PC-9 (cell line): ENCODE data around the gene CCDC81. TPM values are rescaled to one million over a fixed set of nuclear protein-coding genes. Genes with fewer than 3 reads are reported as not detected.

Experiments
- BruUV-seq: library from RNA; stranded (reverse); fragments of 400-500 nt; replicated peaks from 2 replicates; lab custom pipeline; 2021; lab: Mats Ljungman, UMichigan
- CTCF ChIA-PET: fragments of 300-600 bp; sonication (Branson Sonifier 250); formaldehyde crosslinking; loops from one replicate; lab custom pipeline; 2022; ENCODE audit warnings: antibody characterized with exemption; lab: Charles Lee
- POLR2A ChIA-PET: fragments of 300-600 bp; sonication (Branson Sonifier 250); formaldehyde crosslinking; loops from one replicate; lab custom pipeline; 2022; ENCODE audit warnings: antibody characterized with exemption; ENCODE audit not compliant: unreplicated experiment; lab: Charles Lee
- DNase-seq, 2 experiments: peaks; one replicate each; pipeline versions ENCODE4 v3.0.0 to v3.0.0-alpha.2; 2015 to 2022; ENCODE audit warnings: mixed read lengths in 1 of 2
- H2AFZ ChIP-seq: fragments of 200-600 bp; sonication (generic); 2 replicates; pipeline ENCODE4 v1.8.1; 2017; ENCODE audit warnings: antibody characterized with exemption
- H3F3A ChIP-seq: fragments of 200-600 bp; sonication (generic); 2 replicates; pipeline ENCODE4 v1.8.1; 2017; ENCODE audit warnings: antibody characterized with exemption, mild to moderate bottlenecking, low read depth; ENCODE audit not compliant: insufficient read depth
- H3K27ac ChIP-seq: fragments of 200-600 bp; sonication (generic); 2 replicates; pipeline ENCODE4 v1.6.1; 2016; ENCODE audit warnings: mixed run types
- H3K27me3 ChIP-seq: fragments of 200-600 bp; sonication (generic); 2 replicates; pipeline ENCODE4 v1.6.1; 2016; ENCODE audit warnings: low read depth, mixed run types; ENCODE audit not compliant: insufficient read depth
- H3K36me3 ChIP-seq: fragments of 200-600 bp; sonication (generic); 2 replicates; pipeline ENCODE4 v1.6.1; 2016; ENCODE audit warnings: low read depth, mixed run types
- H3K4me1 ChIP-seq: fragments of 200-600 bp; sonication (generic); replicated peaks from 2 replicates; pipeline ENCODE4 v1.6.1; 2016; ENCODE audit warnings: mixed run types; ENCODE audit not compliant: insufficient read depth
- H3K4me2 ChIP-seq: fragments of 200-600 bp; sonication (generic); 2 replicates; pipeline ENCODE4 v1.6.1; 2017; ENCODE audit warnings: mixed run types
- H3K4me3 ChIP-seq: fragments of 200-600 bp; sonication (generic); 2 replicates; pipeline ENCODE4 v1.6.1; 2016; ENCODE audit warnings: mixed run types
- H3K79me2 ChIP-seq: fragments of 200-600 bp; sonication (generic); 2 replicates; pipeline ENCODE4 v1.6.1; 2017; ENCODE audit warnings: low read depth, mixed run types
- H3K9me2 ChIP-seq: fragments of 200-600 bp; sonication (generic); 2 replicates; pipeline ENCODE4 v1.8.1; 2017; ENCODE audit warnings: mild to moderate bottlenecking; ENCODE audit not compliant: insufficient read depth
- H3K9me3 ChIP-seq: fragments of 200-600 bp; sonication (generic); 2 replicates; pipeline ENCODE4 v1.8.1; 2016; ENCODE audit warnings: low read depth; ENCODE audit not compliant: insufficient read depth
- H4K20me1 ChIP-seq: fragments of 200-600 bp; sonication (generic); 2 replicates; pipeline ENCODE4 v1.8.1; 2017; ENCODE audit not compliant: insufficient read depth
- CTCF ChIP-seq: fragments of 200-600 bp; sonication (generic); conservative IDR thresholded peaks from 2 replicates; pipeline ENCODE4 v1.6.1; 2017; ENCODE audit warnings: mixed run types, antibody characterized with exemption, mild to moderate bottlenecking, moderate library complexity
- EZH2 ChIP-seq: fragments of 200-600 bp; sonication (generic); IDR thresholded peaks from 2 replicates; pipeline ENCODE4 v1.8.0; 2017; ENCODE audit warnings: antibody characterized with exemption, low read depth
- intact Hi-C: fragments of 100-400 bp; cut with micrococcal nuclease; formaldehyde crosslinking; loops from one replicate; pipeline ENCODE4 v1.10.0; 2022; ENCODE audit not compliant: unreplicated experiment
- total RNA-seq: library from RNA; stranded (reverse); gene quantifications from 2 replicates; pipeline ENCODE4 v1.2.3, GENCODE V29; 2021

The CCDC81 gene
- total RNA-seq, 1 experiment from 2014 or later: 0.65 TPM

GRCh38 chr11:86374069-86374468 lies 618 bp upstream of the CCDC81 start:
- Histone ChIP-seq H3K4me2 (no peak overlapping the region), H3K36me3 (no peaks in the 10 kb centered on the region), H3K4me3 (no peak overlapping the region), H3K9me2 (no peaks in the 10 kb centered on the region), H3K27me3 (no peaks in the 10 kb centered on the region), H3K79me2 (no peaks in the 10 kb centered on the region), H3K9me3 (peaks cover 30% of the 10 kb centered on the region), H4K20me1 (no peaks in the 10 kb centered on the region), H3K4me1 (peaks cover 14% of the 10 kb centered on the region), H3F3A (0 out of 2 replicates have a peak, but pooled peaks cover 8% of the 10 kb centered on the region), H2AFZ (no peak overlapping the region), H3K27ac (no peak overlapping the region)
- ChIA-PET CTCF (no interaction called here), POLR2A (no interaction called here)
- no TSS peak for BruUV-seq
- intact Hi-C loops: no loop called here
- TF ChIP-seq EZH2 (no peak), CTCF (no peak)
- no peak for DNase-seq

GRCh38 chr11:86377972-86378371 lies 3.3 kb downstream of the CCDC81 start:
- Histone ChIP-seq H3K4me3 (no peak overlapping the region), H3F3A (no peaks in the 10 kb centered on the region), H2AFZ (no peak overlapping the region), H3K9me3 (peaks cover 6% of the 10 kb centered on the region; the same call in 1 of the 2 replicates), H4K20me1 (no peaks in the 10 kb centered on the region), H3K9me2 (peaks cover 4% of the 10 kb centered on the region; the same call in 1 of the 2 replicates), H3K36me3 (no peaks in the 10 kb centered on the region), H3K4me2 (no peak overlapping the region), H3K27ac (no peak overlapping the region), H3K79me2 (no peaks in the 10 kb centered on the region), H3K27me3 (no peaks in the 10 kb centered on the region), H3K4me1 (no peaks in the 10 kb centered on the region)
- POLR2A ChIA-PET: interaction anchor here (0.6 kb wide), 1 partner anchor 9 kb away, joined by 9 read pairs; no protein-coding TSS in a partner anchor
- no peak for TF ChIP-seq CTCF
- no peak for TF ChIP-seq EZH2
- CTCF ChIA-PET: no interaction called here
- no peak for DNase-seq
- intact Hi-C loops: no loop called here
- BruUV-seq: no TSS peak

GRCh38 chr11:86380295-86381059 lies 5.8 kb downstream of the CCDC81 start:
- intact Hi-C loops: no loop called here
- Histone ChIP-seq H3K4me3 (no peak overlapping the region), H3K79me2 (no peaks in the 10 kb centered on the region), H3K27me3 (no peaks in the 10 kb centered on the region), H3K27ac (no peak overlapping the region), H2AFZ (no peak overlapping the region), H3K9me3 (no peaks in the 10 kb centered on the region), H3K36me3 (no peaks in the 10 kb centered on the region), H3K4me2 (no peak overlapping the region), H3K4me1 (no peaks in the 10 kb centered on the region), H4K20me1 (no peaks in the 10 kb centered on the region), H3K9me2 (peaks cover 7% of the 10 kb centered on the region; the same call in 1 of the 2 replicates), H3F3A (no peaks in the 10 kb centered on the region)
- POLR2A ChIA-PET: interaction anchor here (0.7 kb wide), 1 partner anchor 76 kb away, joined by 6 read pairs; no protein-coding TSS in a partner anchor
- CTCF ChIA-PET: no interaction called here
- DNase-seq: no peak
- TF ChIP-seq CTCF: no peak
- TF ChIP-seq EZH2: no peak
- BruUV-seq: no TSS peak
